Keratinocyte (primary cell): ENCODE measurements around the gene ALK. TPM values are rescaled to one million over a fixed set of nuclear protein-coding genes. Genes with fewer than 3 reads are reported as not detected.

Experiments
- DNase-seq: peaks from one replicate; pipeline ENCODE4 v3.0.0-alpha.2; 2011; ENCODE audit warnings: low read depth, missing footprints, low spot score
- FAIRE-seq: peaks from 2 replicates; lab custom pipeline; 2011; peaks lifted over from hg19 to GRCh38; lab: Jason Lieb, UNC
- H2AFZ ChIP-seq: 2 replicates; pipeline ENCODE4 v1.6.0; 2012; ENCODE audit warnings: low read length, control low read depth, inconsistent platforms; ENCODE audit not compliant: control insufficient read depth
- H3K27ac ChIP-seq: 2 replicates; pipeline ENCODE4 v1.5.1; 2011; ENCODE audit warnings: low read length; ENCODE audit not compliant: control insufficient read depth, insufficient read depth
- H3K27me3 ChIP-seq: 3 replicates; pipeline ENCODE4 v1.6.0; 2011; ENCODE audit warnings: low read length; ENCODE audit not compliant: control insufficient read depth, insufficient read depth; ENCODE audit errors: extremely low read depth
- H3K36me3 ChIP-seq, 2 experiments: 2 replicates in 1 of 2; 3 replicates in 1 of 2; pipeline ENCODE4 v1.5.1; 2011; ENCODE audit warnings: low read length in 2 of 2, mild to moderate bottlenecking in 1 of 2; ENCODE audit not compliant: control insufficient read depth in 2 of 2, insufficient read depth in 2 of 2; ENCODE audit errors: extremely low read depth in 1 of 2
- H3K4me1 ChIP-seq: 3 replicates; pipeline ENCODE4 v1.5.1; 2011; ENCODE audit warnings: low read length; ENCODE audit not compliant: control insufficient read depth, insufficient read depth; ENCODE audit errors: extremely low read depth
- H3K4me2 ChIP-seq: 3 replicates; pipeline ENCODE4 v1.6.0; 2011; ENCODE audit warnings: low read depth, low read length; ENCODE audit not compliant: control insufficient read depth, insufficient read depth; ENCODE audit errors: extremely low read depth
- H3K4me3 ChIP-seq, 3 experiments: fragments of 200-600 bp in 1 of 3; sonication (generic) in 1 of 3; 2 replicates in 2 of 3; 3 replicates in 1 of 3; pipeline ENCODE4 v1.5.1; 2011 to 2016; ENCODE audit warnings: low read length in 3 of 3, mild to moderate bottlenecking in 3 of 3, control low read depth in 2 of 3, inconsistent platforms in 1 of 3, low read depth in 1 of 3, mixed read lengths in 1 of 3, mixed run types in 1 of 3, moderate library complexity in 1 of 3; ENCODE audit not compliant: control insufficient read depth in 2 of 3, insufficient read depth in 2 of 3; ENCODE audit errors: extremely low read depth in 1 of 3
- H3K79me2 ChIP-seq: 2 replicates; pipeline ENCODE4 v1.6.0; 2012; ENCODE audit warnings: low read length; ENCODE audit not compliant: control insufficient read depth, insufficient read depth
- H3K9ac ChIP-seq: 3 replicates; pipeline ENCODE4 v1.6.0; 2011; ENCODE audit warnings: low read length; ENCODE audit not compliant: control insufficient read depth, insufficient read depth; ENCODE audit errors: extremely low read depth
- H3K9me1 ChIP-seq: 3 replicates; pipeline ENCODE4 v1.6.0; 2011; ENCODE audit warnings: low read length; ENCODE audit not compliant: control insufficient read depth, insufficient read depth; ENCODE audit errors: extremely low read depth
- H3K9me3 ChIP-seq: 2 replicates; pipeline ENCODE4 v1.5.1; 2012; ENCODE audit warnings: low read depth, low read length; ENCODE audit not compliant: control insufficient read depth
- H4K20me1 ChIP-seq: 3 replicates; pipeline ENCODE4 v1.6.0; 2011; ENCODE audit warnings: low read length; ENCODE audit not compliant: control insufficient read depth, insufficient read depth; ENCODE audit errors: extremely low read depth
- CTCF ChIP-seq, 3 experiments: IDR thresholded peaks in 1 of 3; conservative IDR thresholded peaks in 1 of 3; optimal IDR thresholded peaks in 1 of 3; 2 replicates in 2 of 3; 3 replicates in 1 of 3; pipeline versions ENCODE3 to v1.5.1; 2011; ENCODE audit warnings: low read length in 3 of 3, mild to moderate bottlenecking in 3 of 3, moderate library complexity in 2 of 3, control low read depth in 1 of 3, inconsistent platforms in 1 of 3; ENCODE audit not compliant: insufficient read depth in 2 of 3; ENCODE audit errors: extremely low read depth in 1 of 3
- EZH2 ChIP-seq: IDR thresholded peaks from one replicate; pipeline ENCODE4 v1.6.1; 2012; ENCODE audit warnings: inconsistent platforms, mild to moderate bottlenecking, low read length, moderate library complexity
- dilution Hi-C: fragments of 300-500 bp; cut with MboI; formaldehyde crosslinking; loops from one replicate; pipeline ENCODE4 v1.7.0; 2020; ENCODE audit warnings: low sequenced_read_pairs; ENCODE audit not compliant: extremely low pct_ligation_motif_present
- polyA plus RNA-seq, 5 experiments: library from polyadenylated mRNA; depleted of rRNA in 3 of 5; stranded (reverse) in 3 of 5; stranded (forward) in 1 of 5; unstranded in 1 of 5; fragments of >200 nt; gene quantifications; 1 replicate in 1 of 5; 2 replicates in 3 of 5; 3 replicates in 1 of 5; pipeline versions ENCODE4 v1.2.1 to v1.2.3, GENCODE V29; 2011 to 2012; ENCODE audit warnings: missing spikeins in 2 of 5, low read depth in 1 of 5, low replicate concordance in 1 of 5

The ALK gene
- polyA plus RNA-seq, 1 donor (not counting 4 experiments of a cell fraction or from before 2014, with no cell fraction given): not detected

GRCh38 chr2:29431485-29431884, 489.9 kb downstream of the ALK start:
- FAIRE-seq: no peak

GRCh38 chr2:29430382-29431112, 490.8 kb downstream of the ALK start:
- Histone ChIP-seq H4K20me1 (no peaks in the 10 kb centered on the region), H3K27me3 (peaks cover 2% of the 10 kb centered on the region), H2AFZ (no peak overlapping the region), H3K9me1 (no peaks in the 10 kb centered on the region), H3K4me2 (no peak overlapping the region), H3K4me3 (no peak overlapping the region), H3K79me2 (no peaks in the 10 kb centered on the region), H3K9me3 (no peaks in the 10 kb centered on the region), H3K27ac (no peak overlapping the region), H3K4me1 (no peaks in the 10 kb centered on the region), H3K36me3 (no peaks in the 10 kb centered on the region), H3K9ac (no peak overlapping the region)
- no peak for DNase-seq
- dilution Hi-C loops: no loop called here
- TF ChIP-seq EZH2 (no peak), CTCF (optimal IDR thresholded peaks at IDR 0.05 in 1 of 3, IDR thresholded peaks at IDR 0.05 in 1 of 3, conservative IDR thresholded peaks at IDR 0.05 in 1 of 3; ENCODE audit: extremely low read depth in 1 of 3, insufficient read depth in 2 of 3, low read length in 3 of 3) (no peak)
- FAIRE-seq: no peak

More at GRCh38 chr2:29431485-29431884, 489.9 kb downstream of the ALK start:
- H3K4me3 ChIP-seq: no peak overlapping the region
- no peak overlapping the region for H3K9ac ChIP-seq
- H3K9me3 ChIP-seq: no peaks in the 10 kb centered on the region
- DNase-seq: no peak
- H3K27ac ChIP-seq: no peak overlapping the region
- no peak overlapping the region for H2AFZ ChIP-seq
- H3K4me2 ChIP-seq: no peak overlapping the region
- no peaks in the 10 kb centered on the region for H3K4me1 ChIP-seq
- H4K20me1 ChIP-seq: no peaks in the 10 kb centered on the region
- dilution Hi-C loops: no loop called here
- H3K36me3 ChIP-seq: no peaks in the 10 kb centered on the region
- H3K9me1 ChIP-seq: no peaks in the 10 kb centered on the region
- no peaks in the 10 kb centered on the region for H3K27me3 ChIP-seq
- no peaks in the 10 kb centered on the region for H3K79me2 ChIP-seq
- no peak for TF ChIP-seq EZH2
- no peak for TF ChIP-seq CTCF (optimal IDR thresholded peaks at IDR 0.05 in 1 of 3, IDR thresholded peaks at IDR 0.05 in 1 of 3, conservative IDR thresholded peaks at IDR 0.05 in 1 of 3; ENCODE audit: extremely low read depth in 1 of 3, insufficient read depth in 2 of 3, low read length in 3 of 3)
